ENCODE results near the gene CSTF3. TPM values are rescaled to one million over a fixed set of nuclear protein-coding genes. Genes with fewer than 3 reads are reported as not detected.
A peak's percentile ranks its signal among the peaks of the same experiment; 100 is the strongest.
"Not testable (repeated sequence)": the region's sequence is repeated elsewhere in the genome, so short reads cannot be mapped to it uniquely, and the experiment has no call there.

CSTF3 gene
- total RNA-seq, 1 experiment from 2014 or later, result 35.4 TPM

DNA sequence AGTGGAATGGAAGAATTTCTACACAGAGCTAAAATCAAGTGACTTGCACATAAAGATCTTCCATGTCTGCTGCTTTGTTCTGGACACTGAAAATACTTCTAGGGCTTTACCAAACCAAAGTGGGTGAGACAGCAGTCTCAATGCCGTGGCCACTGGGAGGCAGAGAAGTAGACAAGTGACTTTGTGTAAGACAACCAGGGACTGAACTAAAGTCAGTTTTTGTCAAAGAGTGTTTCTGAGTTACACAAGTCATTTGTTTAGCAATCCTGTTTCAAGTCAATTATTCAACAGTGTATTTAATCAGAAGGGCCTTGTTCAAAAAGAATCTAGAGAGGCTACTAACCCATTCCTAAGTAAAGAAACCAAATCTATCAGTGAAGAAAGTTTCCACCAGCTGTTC, 75.3 kb downstream of the CSTF3 start:
- DNase-seq (ENCODE audit: low read depth), result no peak

GRCh38 chr11:33083918-33084317, 77.4 kb downstream of the CSTF3 start:
- no peak for DNase-seq (ENCODE audit: low read depth)

DNA sequence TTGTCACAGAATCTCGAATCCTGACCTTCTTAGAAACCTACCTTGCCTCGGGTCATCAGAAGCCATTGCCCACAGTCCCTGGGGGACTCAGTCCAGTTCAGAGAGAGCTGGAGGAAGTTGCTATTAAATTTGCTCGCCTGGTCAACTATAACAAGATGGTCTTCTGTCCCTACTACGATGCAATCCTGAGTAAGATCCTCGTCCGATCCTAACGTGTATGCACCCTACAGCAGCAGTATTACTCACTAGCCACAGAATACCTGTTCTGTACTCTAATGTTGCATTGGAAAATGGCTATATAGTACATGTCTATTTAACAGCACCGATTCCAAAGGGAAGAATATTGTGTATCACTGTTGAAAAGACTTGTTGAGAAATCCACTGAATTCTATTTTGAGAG, 88.8 kb downstream of the CSTF3 start:
- no peak for DNase-seq (ENCODE audit: low read depth)

- no peak for DNase-seq (ENCODE audit: low read depth)
Measured at GRCh38 chr11:33068611-33069340, 92.5 kb downstream of the CSTF3 start.

- DNase-seq (ENCODE audit: low read depth), result no peak
Measured at GRCh38 chr11:33067294-33067693, 94.0 kb downstream of the CSTF3 start.

DNA sequence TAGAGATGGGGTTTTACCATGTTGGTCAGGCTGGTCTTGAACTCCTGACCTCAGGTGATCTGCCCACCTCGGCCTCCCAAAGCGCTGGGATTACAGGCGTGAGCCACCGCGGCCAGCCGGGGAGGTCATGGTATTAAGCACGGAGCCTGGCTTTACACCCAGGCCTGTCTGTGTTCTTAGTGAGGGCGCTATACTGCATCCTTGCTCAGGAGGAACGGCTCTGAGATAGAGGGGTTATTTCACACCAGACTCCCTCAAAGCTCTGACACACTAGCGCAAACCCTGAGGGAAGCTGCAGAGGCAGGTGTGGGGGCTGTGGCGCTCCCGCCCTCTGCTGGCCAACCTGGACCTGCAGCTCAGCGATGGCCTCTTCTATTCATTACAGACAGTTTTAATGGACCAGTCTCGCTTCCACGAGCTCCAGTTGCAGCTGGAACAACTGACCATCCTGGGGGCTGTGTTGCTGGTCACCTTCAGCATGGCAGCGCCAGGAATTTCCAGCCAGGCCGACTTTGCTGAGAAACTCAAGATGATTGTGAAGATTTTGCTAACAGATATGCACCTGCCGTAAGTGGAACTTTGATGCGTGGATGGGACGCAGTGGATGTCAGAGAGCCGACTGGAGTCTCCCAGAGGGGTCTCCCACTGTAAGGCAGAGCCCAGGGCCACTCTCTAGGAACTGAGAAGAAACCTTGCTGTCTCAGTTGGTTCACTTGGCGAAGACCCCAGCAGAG, 95.7 kb downstream of the CSTF3 start:
- DNase-seq (ENCODE audit: low read depth), result peak; percentile 57

DNA sequence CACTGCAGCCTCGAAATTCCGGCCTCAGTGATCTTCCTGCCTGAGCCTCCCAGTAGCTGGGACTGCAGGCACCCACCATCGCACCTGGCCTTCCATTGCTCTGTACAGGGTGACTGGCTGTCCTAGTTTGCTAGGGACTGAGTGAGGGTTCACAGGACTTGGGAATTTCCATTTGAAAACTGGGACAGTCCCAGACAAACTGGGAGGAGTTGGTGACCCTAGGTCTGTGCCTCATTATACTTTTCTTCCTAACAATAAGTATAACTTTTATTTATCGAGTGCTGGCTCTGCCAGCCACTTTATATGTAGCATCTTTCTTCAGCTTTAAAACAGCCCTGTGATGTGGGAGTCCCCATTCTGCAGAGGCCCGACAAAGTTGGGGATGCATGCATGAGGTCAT, 96.4 kb downstream of the CSTF3 start:
- no peak for DNase-seq (ENCODE audit: low read depth)

DNA sequence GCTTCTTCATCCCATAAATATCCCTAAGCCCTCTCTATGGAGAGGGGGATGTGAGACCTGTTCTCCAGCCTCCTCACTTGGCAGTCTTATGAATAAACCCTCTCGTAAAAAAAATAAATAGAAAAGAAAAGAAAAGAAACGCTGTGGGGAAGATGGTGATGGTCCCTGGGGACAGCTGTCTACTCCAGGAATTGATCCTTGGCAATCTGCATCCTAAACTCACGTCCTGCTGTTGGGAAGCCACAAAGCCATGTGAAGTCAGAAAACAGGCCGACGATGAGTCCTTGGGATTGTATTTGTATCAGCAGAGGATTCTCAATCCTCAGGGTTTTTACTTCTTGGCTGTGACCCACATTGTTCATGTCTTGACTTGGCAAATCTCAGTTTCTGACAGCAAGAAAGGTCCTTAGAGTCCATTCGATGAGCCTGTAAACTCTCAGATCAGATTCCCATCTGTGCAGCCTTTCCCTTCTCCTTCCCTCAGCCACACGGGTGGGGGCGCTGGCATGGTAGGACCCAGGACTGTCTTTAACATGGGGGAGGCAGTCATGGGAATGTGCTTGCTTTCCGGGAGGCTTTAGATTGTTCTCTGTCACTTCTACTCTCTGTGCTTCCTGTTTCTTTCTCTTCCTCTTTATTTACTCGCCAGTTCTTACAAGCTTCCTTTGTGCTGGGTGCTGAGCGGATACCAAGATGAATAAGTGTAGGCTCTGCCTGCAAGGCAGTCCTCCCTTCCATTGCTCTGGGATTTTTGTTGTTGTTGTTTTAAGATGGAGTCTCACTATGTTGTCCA, 97.1 kb downstream of the CSTF3 start:
- no peak for DNase-seq (ENCODE audit: low read depth)

DNA sequence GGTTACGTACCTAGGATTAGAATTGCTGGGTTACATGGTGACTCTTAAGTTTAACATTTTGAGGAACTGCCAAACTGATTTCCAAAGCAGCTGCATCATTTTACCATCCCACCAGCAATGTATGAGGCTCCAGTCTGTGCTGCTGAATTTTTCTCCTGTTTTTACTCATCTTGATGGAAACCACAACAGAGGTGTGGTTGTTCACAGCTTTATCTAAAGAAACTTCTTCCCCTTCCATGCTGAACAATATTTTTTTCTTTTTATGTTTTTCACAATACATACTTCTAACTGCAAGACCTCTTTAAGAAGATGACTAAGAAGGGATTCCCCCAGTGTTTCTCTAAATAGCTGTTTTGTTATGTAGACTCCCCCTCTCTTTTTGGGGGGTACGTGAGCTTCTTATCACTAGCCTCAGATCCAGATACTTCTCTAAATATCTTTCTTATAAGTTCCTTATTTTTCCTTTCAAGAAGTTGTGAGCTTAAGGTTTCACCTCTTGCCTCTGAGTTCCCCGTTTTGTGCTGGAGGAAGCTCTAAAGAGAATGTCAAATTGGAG, 97.9 kb downstream of the CSTF3 start:
- no peak for DNase-seq (ENCODE audit: low read depth)

DNA sequence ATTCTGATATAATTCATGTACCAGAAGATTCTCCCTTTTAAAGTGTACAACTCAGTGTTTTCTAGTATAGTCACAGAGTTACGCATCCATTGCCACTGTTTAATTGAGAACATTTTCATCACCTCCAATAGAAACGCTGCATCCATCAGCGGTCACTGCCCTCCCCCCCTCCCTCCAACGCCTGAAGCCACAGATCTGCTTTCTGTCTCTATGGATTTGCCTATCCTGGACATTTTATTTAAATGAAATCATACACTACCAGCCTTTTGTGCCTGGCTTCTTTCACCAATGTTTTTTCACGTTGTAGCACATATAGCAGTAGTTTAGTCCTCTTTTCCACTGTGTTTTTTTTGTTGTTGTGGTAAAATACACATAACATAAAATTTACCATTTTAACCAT, 99.1 kb downstream of the CSTF3 start:
- no peak for DNase-seq (ENCODE audit: low read depth)

GRCh38 chr11:33060271-33060670, 101.0 kb downstream of the CSTF3 start:
- DNase-seq (ENCODE audit: low read depth), result no peak

- no peak for DNase-seq (ENCODE audit: low read depth)
Measured at GRCh38 chr11:33059331-33060007, 101.8 kb downstream of the CSTF3 start.

- no peak for DNase-seq (ENCODE audit: low read depth)
Measured at GRCh38 chr11:33057284-33057683, 104.0 kb downstream of the CSTF3 start.

DNA sequence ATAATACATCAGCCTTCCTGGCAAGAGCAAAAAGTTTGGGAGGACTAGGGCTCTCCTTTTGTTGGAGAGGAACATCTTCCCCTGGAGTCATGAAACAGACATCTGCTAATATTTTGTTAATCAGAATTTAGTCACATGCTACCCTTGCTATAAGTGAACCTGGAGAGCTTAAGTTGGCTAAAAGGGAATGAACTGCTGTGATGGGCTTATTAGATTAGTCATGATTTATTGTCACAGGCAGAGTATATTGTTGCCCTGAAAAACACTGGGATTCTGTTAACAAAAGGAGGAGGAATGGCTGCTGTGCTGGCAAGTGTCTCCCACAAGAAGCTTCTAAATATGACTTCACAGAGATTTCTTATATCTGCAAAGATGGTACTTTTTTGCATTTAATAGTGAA, 105.9 kb downstream of the CSTF3 start:
- no peak for DNase-seq (ENCODE audit: low read depth)

- DNase-seq (ENCODE audit: low read depth), result no peak
Measured at GRCh38 chr11:33052231-33052630, 109.0 kb downstream of the CSTF3 start.

DNA sequence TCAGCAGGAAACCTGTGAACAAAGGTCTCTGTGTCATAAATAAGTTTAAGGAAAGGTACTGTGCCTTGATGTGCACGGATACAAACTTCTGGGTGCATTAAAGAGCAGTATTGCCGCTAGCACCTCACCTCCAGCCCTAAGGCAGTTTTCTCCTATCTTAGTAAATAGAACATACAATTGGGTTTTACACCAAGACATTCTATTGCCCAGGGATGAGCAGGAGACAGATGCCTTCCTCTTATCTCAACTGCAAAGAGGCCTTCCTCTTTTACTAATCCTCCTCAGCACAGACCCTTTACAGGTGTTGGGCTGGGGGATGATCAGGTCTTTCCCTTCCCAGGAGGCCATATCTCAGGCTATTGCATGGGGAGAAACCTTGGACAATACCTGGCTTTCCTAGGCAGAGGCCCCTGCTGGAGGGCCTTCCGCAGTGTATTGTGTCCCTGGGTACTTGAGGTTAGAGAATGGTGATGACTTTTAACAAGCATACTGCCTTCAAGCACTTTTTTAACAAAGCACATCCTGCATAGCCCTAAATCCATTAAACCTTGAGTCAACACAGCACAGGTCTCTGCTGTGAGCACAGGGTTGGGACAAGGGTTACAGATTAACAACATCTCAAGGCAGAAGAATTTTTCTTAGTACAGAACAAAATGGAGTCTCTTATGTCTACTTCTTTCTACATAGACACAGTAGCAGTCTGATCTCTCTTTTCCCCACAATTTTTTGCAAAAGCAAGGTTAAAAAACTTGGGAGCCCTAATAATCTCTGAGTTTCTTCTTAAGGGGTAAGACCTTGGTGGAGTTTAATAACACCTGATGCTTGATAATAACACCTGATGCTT, 111.5 kb downstream of the CSTF3 start:
- not testable (repeated sequence) for DNase-seq (ENCODE audit: low read depth)

- not testable (repeated sequence) for DNase-seq (ENCODE audit: low read depth)
Measured at GRCh38 chr11:33048701-33049100, 112.6 kb downstream of the CSTF3 start.

DNA sequence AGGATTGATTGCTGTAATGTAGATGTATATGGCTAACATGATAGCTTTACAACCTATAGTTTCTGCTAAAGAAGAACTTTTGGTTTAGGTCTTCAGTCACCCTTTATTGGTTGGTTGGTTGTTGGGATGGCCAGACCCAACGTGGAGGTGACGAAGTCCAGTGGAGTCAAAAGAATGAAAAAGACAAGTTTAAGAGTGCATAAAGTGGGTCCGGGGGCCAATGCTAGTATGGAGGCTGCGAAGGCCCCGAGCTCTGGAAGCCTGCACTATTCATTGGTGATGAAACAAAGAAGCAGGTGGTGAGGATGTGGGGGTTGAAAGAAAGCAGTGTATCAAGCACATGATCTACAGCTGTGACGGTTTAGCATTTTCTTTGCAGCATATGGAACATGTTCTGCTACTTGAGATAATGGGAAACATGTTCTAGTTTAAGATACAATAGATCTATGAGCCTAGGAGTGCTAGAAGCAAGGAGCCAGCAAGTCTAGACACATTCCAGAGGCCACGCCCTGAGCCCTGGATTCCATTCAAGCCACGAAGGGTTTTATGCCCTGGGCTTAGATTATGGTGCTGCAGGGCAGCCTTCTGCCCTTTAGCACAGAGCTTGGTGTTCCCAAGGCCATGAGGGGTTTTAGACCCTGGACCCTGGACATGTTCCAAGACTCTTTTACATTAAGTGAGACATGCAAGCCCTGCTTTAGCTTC, 115.6 kb downstream of the CSTF3 start:
- DNase-seq (ENCODE audit: low read depth), result no peak

DNA sequence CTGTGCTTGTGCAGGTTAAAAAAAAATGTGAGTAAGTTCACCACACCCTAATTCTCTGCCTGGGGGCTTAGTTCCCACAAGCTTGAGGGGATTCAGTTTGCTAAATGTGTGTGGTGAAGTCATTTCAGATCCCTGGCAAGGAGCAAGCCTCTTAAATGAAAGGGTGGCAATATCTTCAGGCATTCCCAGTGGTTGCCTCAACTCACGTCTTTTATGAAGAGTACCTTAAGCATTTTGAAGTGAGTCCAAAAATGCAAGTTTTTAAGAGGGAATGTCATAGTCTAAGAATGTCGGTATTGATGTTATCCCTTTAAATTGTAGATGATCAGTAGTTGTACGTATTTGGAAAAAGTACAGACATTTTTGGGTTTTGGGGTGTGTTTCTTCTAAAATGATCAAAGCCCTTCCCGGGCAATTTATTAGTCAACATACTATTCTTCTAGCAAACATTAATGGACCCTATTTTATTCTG, 117.0 kb downstream of the CSTF3 start:
- no peak for DNase-seq (ENCODE audit: low read depth)

- no peak for DNase-seq (ENCODE audit: low read depth)
Measured at GRCh38 chr11:33043221-33043830, 118.0 kb downstream of the CSTF3 start.

Data from Daoy (cell line).